H1 (cell line): ENCODE data around the gene ATF7IP. TPM values are rescaled to one million over a fixed set of nuclear protein-coding genes. Genes with fewer than 3 reads are reported as not detected.

ENCODE experiments used
- ATF3 ChIP-seq: IDR thresholded peaks from 2 replicates; pipeline ENCODE4 v1.6.1; 2011; ENCODE audit warnings: low read depth, mild to moderate bottlenecking, low read length; ENCODE audit not compliant: insufficient read depth
- CBX5 ChIP-seq: fragments of 300-800, 300-1000 bp; sonication (generic); IDR thresholded peaks from 2 replicates; pipeline ENCODE4 v1.7.1; 2016; ENCODE audit warnings: antibody characterized with exemption, low read length, low read depth
- CBX8 ChIP-seq: fragments of 300-800, 300-1000 bp; sonication (generic); IDR thresholded peaks from 2 replicates; pipeline ENCODE4 v1.7.1; 2016; ENCODE audit warnings: low read depth, low read length, borderline replicate concordance
- CTBP2 ChIP-seq: IDR thresholded peaks from 2 replicates; pipeline ENCODE4 v1.7.0; 2011; ENCODE audit warnings: borderline replicate concordance, mild to moderate bottlenecking, moderate library complexity, mixed read lengths, low read length; ENCODE audit not compliant: insufficient read depth, insufficient read length
- EGR1 ChIP-seq: IDR thresholded peaks from 2 replicates; pipeline ENCODE4 v1.6.1; 2011; ENCODE audit warnings: low read depth, low read length, borderline replicate concordance
- GABPA ChIP-seq: IDR thresholded peaks from 2 replicates; pipeline ENCODE4 v1.6.1; 2011; ENCODE audit warnings: mild to moderate bottlenecking, low read length, moderate library complexity, borderline replicate concordance; ENCODE audit not compliant: insufficient read depth
- KDM1A ChIP-seq: fragments of 200-600, 300-600 bp; sonication (generic); IDR thresholded peaks from 2 replicates; pipeline ENCODE4 v1.7.1; 2016; ENCODE audit warnings: mild to moderate bottlenecking, low read length, borderline replicate concordance
- KDM4A ChIP-seq: IDR thresholded peaks from one replicate; pipeline ENCODE4 v1.7.1; 2012; ENCODE audit warnings: low read depth, mild to moderate bottlenecking, moderate library complexity, low read length, inconsistent platforms; ENCODE audit not compliant: severe bottlenecking
- KDM5A ChIP-seq: fragments of 200-600 bp; IDR thresholded peaks from 2 replicates; pipeline ENCODE4 v1.7.1; 2012; ENCODE audit warnings: mild to moderate bottlenecking, low read length, inconsistent platforms, mixed read lengths
- NRF1 ChIP-seq: IDR thresholded peaks from 2 replicates; pipeline ENCODE4 v1.6.1; 2011; ENCODE audit warnings: mild to moderate bottlenecking, low read depth, low read length, improper control_type of control experiment
- PHF8 ChIP-seq: fragments of 200-600 bp; sonication (generic); conservative IDR thresholded peaks from 2 replicates; pipeline ENCODE4 v1.7.1; 2012; ENCODE audit warnings: low read depth, mild to moderate bottlenecking, inconsistent platforms, low read length, moderate library complexity
- POLR2A ChIP-seq, 2 experiments: IDR thresholded peaks; 1 replicate in 1 of 2; 2 replicates in 1 of 2; pipeline ENCODE4 v1.6.1; 2011; ENCODE audit warnings: low read depth in 2 of 2, low read length in 2 of 2, mild to moderate bottlenecking in 2 of 2; ENCODE audit errors: control extremely low read depth in 1 of 2
- RAD21 ChIP-seq, 2 experiments: IDR thresholded peaks in 1 of 2; conservative IDR thresholded peaks in 1 of 2; 2 replicates each; pipeline ENCODE4 v1.6.1; 2011; ENCODE audit warnings: low read depth in 2 of 2, low read length in 2 of 2, improper control_type of control experiment in 1 of 2, inconsistent platforms in 1 of 2, mild to moderate bottlenecking in 1 of 2, moderate library complexity in 1 of 2
- RFX5 ChIP-seq: IDR thresholded peaks from 2 replicates; pipeline ENCODE4 v1.6.1; 2011; ENCODE audit warnings: low read depth, low read length, improper control_type of control experiment, borderline replicate concordance
- SP1 ChIP-seq: IDR thresholded peaks from 2 replicates; pipeline ENCODE4 v1.6.1; 2011; ENCODE audit warnings: low read depth, low read length
- SP2 ChIP-seq: IDR thresholded peaks from 2 replicates; pipeline ENCODE4 v1.6.1; 2012; ENCODE audit warnings: mild to moderate bottlenecking, low read length, inconsistent platforms
- SUZ12 ChIP-seq: fragments of 200-600 bp; sonication (generic); IDR thresholded peaks from 2 replicates; pipeline ENCODE4 v1.6.1; 2012; ENCODE audit warnings: mild to moderate bottlenecking, inconsistent platforms, low read length, moderate library complexity, mixed read lengths
- YY1 ChIP-seq: IDR thresholded peaks from 2 replicates; pipeline ENCODE4 v1.6.1; 2011; ENCODE audit warnings: low read depth, mild to moderate bottlenecking, low read length
- ZNF274 ChIP-seq: IDR thresholded peaks from 2 replicates; pipeline ENCODE4 v1.7.0; 2012; ENCODE audit warnings: low read length, borderline replicate concordance; ENCODE audit errors: extremely low read depth
- polyA plus RNA-seq, 7 experiments: library from polyadenylated mRNA; depleted of rRNA in 3 of 7; stranded (reverse) in 5 of 7; unstranded in 2 of 7; fragments of >200 nt in 5 of 7; fragments of 200-250 nt in 2 of 7; gene quantifications; 1 replicate in 5 of 7; 2 replicates in 1 of 7; 4 replicates in 1 of 7; pipeline versions ENCODE4 v1.2.1 to v1.2.3, GENCODE V29; 2011 to 2013; ENCODE audit warnings: missing spikeins in 2 of 7, mixed read lengths in 2 of 7
- total RNA-seq: library from RNA; stranded (reverse); fragmentation: NEBNext Ultra II Directional; extraction: Animal tissue kit (Norgen Biotek cat#: 25700); gene quantifications from 2 replicates; pipeline ENCODE4 v1.2.1, GENCODE V29; 2021
- TF ChIP-seq, protein P1 (sequence below): IDR thresholded peaks from 2 replicates; pipeline ENCODE4 v1.6.1; 2011; ENCODE audit warnings: low read length, improper control_type of control experiment
- TF ChIP-seq, protein P2 (sequence below): IDR thresholded peaks from 2 replicates; pipeline ENCODE4 v1.6.1; 2012; ENCODE audit warnings: inconsistent platforms

The ATF7IP gene
- total and polyA plus RNA-seq, 2 of the 8 experiments (the other 6 are each of a cell fraction or from before 2014, with no cell fraction given): 34.2 to 148 TPM

DNA sequence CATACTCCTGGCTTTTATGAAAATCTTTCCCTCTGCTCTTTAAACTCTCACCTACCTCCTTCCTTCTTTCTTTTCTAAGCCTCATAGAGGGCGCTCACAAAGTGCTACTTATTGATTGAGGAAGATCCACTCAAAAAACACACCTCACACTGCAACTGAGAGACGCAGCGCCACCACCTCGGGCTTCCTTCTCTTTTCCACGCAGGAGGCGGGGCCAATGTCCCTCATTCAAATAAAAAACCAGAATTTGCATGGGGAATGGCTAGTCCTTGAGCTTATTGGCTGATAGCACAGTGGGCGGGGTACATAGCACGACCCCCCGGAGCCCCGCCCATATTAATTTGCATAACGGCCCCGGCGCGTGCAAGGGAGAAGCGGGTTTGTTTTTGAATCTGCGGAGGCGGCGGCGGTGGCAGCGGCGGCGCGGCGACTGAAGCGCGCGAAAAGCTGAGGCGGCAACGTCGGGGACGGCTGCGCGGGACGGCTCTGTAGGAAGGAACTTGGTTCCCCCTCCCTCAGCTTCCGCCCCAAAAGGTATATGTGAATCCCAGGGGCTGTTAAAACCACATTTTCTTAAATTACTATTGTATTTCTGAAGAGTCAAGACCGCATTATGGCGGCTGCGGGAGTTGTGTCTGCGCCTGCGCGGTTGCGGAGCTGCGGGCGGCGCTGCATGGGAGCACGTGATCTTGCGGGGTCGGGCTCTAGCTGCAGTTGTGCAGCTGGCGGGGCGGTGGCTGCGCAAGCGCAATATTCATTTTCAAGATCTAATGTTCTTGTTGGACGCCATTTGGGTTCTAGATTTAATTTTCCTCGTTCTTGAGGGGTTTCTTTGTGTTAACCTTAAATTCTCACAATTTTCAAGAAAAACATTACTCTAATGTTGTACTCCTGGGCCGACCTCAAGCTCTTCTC, at the start of gene ATF7IP (continued):
- TF ChIP-seq EGR1 (peak; percentile 65; the same call in 1 of the 2 replicates), CTBP2 (no peak), YY1 (peak; percentile 88), KDM1A (no peak), SP1 (peak; percentile 66; the same call in 1 of the 2 replicates), CBX8 (no peak), CBX5 (no peak), GABPA (no peak), RAD21 (IDR thresholded peaks at IDR 0.05 in 1 of 2, conservative IDR thresholded peaks at IDR 0.05 in 1 of 2; ENCODE audit: low read depth in 2 of 2, low read length in 2 of 2) (peak; percentile 19 to 26; a peak in 2 of 4 replicates), ZNF274 (no peak), SUZ12 (no peak), NRF1 (peak; percentile 54), KDM4A (no peak), POLR2A (IDR thresholded peaks at IDR 0.05; ENCODE audit: control extremely low read depth in 1 of 2, low read depth in 2 of 2, low read length in 2 of 2) (peak; percentile 93 to 98), KDM5A (no peak), RFX5 (no peak), SP2 (no peak), ATF3 (peak; percentile 56), PHF8 (peak; percentile 97)
- TF ChIP-seq, protein P1, sequence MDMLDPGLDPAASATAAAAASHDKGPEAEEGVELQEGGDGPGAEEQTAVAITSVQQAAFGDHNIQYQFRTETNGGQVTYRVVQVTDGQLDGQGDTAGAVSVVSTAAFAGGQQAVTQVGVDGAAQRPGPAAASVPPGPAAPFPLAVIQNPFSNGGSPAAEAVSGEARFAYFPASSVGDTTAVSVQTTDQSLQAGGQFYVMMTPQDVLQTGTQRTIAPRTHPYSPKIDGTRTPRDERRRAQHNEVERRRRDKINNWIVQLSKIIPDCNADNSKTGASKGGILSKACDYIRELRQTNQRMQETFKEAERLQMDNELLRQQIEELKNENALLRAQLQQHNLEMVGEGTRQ: peak; percentile 87
- TF ChIP-seq, protein P2, sequence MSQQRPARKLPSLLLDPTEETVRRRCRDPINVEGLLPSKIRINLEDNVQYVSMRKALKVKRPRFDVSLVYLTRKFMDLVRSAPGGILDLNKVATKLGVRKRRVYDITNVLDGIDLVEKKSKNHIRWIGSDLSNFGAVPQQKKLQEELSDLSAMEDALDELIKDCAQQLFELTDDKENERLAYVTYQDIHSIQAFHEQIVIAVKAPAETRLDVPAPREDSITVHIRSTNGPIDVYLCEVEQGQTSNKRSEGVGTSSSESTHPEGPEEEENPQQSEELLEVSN: peak; percentile 87
